ENCODE measurements around the gene ARHGEF25.

ARHGEF25 gene

GRCh38 chr12:57590864-57591781 lies 20.1 kb upstream of the ARHGEF25 start, which contains the start of gene PIP4K2C (continued):
- TF ChIP-seq GLI4 (tag by site-specific recombination; IDR thresholded peaks at IDR 0.05) (no peak), ZNF571 (tag by site-specific recombination; IDR thresholded peaks at IDR 0.05) (no peak), ZXDB (tag by site-specific recombination; IDR thresholded peaks at IDR 0.05) (peak; percentile 74), HOXD13 (CRISPR knock-in tag; IDR thresholded peaks at IDR 0.05; ENCODE audit: borderline replicate concordance) (no peak), ZNF157 (tag by site-specific recombination; IDR thresholded peaks at IDR 0.05) (no peak), ZNF677 (tag by site-specific recombination; IDR thresholded peaks at IDR 0.05) (no peak), ZNF555 (tag by site-specific recombination; conservative IDR thresholded peaks at IDR 0.05) (no peak), ZNF138 (tag by site-specific recombination; IDR thresholded peaks at IDR 0.05; ENCODE audit: borderline replicate concordance) (no peak), ZNF202 (tag by site-specific recombination; IDR thresholded peaks at IDR 0.05; ENCODE audit: borderline replicate concordance) (no peak), ZSCAN16 (tag by site-specific recombination; IDR thresholded peaks at IDR 0.05) (no peak; the same call in 1 of the 2 replicates), ZNF585B (tag by site-specific recombination; IDR thresholded peaks at IDR 0.05) (no peak), ZNF596 (tag by site-specific recombination; IDR thresholded peaks at IDR 0.05) (no peak), OSR2 (tag by site-specific recombination; IDR thresholded peaks at IDR 0.05) (0 out of 2 replicates have a peak, but pooled peaks have one; percentile 11), ZNF530 (tag by site-specific recombination; IDR thresholded peaks at IDR 0.05; ENCODE audit: low read depth) (no peak), ZNF561 (tag by site-specific recombination; IDR thresholded peaks at IDR 0.05; ENCODE audit: borderline replicate concordance) (no peak; the same call in none of the 2 replicates), ZNF518A (tag by site-specific recombination; conservative IDR thresholded peaks at IDR 0.05; ENCODE audit: low read depth) (peak; percentile 51), ZNF23 (tag by site-specific recombination; IDR thresholded peaks at IDR 0.05; ENCODE audit: borderline replicate concordance) (no peak), PATZ1 (tag by site-specific recombination; IDR thresholded peaks at IDR 0.05) (0 out of 2 replicates have a peak, but pooled peaks have one; percentile 26), ZBTB17 (tag by site-specific recombination; IDR thresholded peaks at IDR 0.05) (peak; percentile 59; the same call in 1 of the 2 replicates), ZNF174 (tag by site-specific recombination; IDR thresholded peaks at IDR 0.05) (no peak), ZNF214 (tag by site-specific recombination; IDR thresholded peaks at IDR 0.05; ENCODE audit: borderline replicate concordance) (no peak), ZBTB1 (tag by site-specific recombination; IDR thresholded peaks at IDR 0.05) (no peak), ZNF629 (tag by site-specific recombination; IDR thresholded peaks at IDR 0.05) (peak; percentile 42; the same call in 1 of the 2 replicates), ZNF791 (tag by site-specific recombination; IDR thresholded peaks at IDR 0.05) (no peak), ZNF664 (tag by site-specific recombination; IDR thresholded peaks at IDR 0.05) (no peak), BCL11B (tag by site-specific recombination; IDR thresholded peaks at IDR 0.05; ENCODE audit: low read depth) (no peak), ZNF777 (tag by site-specific recombination; IDR thresholded peaks at IDR 0.05; ENCODE audit: borderline replicate concordance) (no peak)
- TF ChIP-seq, protein P1, sequence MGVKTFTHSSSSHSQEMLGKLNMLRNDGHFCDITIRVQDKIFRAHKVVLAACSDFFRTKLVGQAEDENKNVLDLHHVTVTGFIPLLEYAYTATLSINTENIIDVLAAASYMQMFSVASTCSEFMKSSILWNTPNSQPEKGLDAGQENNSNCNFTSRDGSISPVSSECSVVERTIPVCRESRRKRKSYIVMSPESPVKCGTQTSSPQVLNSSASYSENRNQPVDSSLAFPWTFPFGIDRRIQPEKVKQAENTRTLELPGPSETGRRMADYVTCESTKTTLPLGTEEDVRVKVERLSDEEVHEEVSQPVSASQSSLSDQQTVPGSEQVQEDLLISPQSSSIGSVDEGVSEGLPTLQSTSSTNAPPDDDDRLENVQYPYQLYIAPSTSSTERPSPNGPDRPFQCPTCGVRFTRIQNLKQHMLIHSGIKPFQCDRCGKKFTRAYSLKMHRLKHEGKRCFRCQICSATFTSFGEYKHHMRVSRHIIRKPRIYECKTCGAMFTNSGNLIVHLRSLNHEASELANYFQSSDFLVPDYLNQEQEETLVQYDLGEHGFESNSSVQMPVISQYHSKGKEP (tag by site-specific recombination; IDR thresholded peaks at IDR 0.05) = no peak
- TF ChIP-seq, protein P2, sequence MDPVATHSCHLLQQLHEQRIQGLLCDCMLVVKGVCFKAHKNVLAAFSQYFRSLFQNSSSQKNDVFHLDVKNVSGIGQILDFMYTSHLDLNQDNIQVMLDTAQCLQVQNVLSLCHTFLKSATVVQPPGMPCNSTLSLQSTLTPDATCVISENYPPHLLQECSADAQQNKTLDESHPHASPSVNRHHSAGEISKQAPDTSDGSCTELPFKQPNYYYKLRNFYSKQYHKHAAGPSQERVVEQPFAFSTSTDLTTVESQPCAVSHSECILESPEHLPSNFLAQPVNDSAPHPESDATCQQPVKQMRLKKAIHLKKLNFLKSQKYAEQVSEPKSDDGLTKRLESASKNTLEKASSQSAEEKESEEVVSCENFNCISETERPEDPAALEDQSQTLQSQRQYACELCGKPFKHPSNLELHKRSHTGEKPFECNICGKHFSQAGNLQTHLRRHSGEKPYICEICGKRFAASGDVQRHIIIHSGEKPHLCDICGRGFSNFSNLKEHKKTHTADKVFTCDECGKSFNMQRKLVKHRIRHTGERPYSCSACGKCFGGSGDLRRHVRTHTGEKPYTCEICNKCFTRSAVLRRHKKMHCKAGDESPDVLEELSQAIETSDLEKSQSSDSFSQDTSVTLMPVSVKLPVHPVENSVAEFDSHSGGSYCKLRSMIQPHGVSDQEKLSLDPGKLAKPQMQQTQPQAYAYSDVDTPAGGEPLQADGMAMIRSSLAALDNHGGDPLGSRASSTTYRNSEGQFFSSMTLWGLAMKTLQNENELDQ (tag by site-specific recombination; IDR thresholded peaks at IDR 0.05; ENCODE audit: low read depth) = no peak

Measured in HEK293 (cell line).